Left ventricle myocardium inferior (tissue), 1 donor: ENCODE data around the gene MAGEA8. TPM values are rescaled to one million over a fixed set of nuclear protein-coding genes. Genes with fewer than 3 reads are reported as not detected.

Experiments used
- DNase-seq: peaks from one replicate; pipeline ENCODE4 v3.0.0-alpha.2; 2020
- H3K27ac ChIP-seq: fragments of 200-600 bp; replicated peaks from 2 replicates; pipeline ENCODE4 v1.8.0; 2021
- H3K27me3 ChIP-seq: fragments of 200-600 bp; 2 replicates; pipeline ENCODE4 v1.8.0; 2021; ENCODE audit warnings: low read depth
- H3K36me3 ChIP-seq: fragments of 200-600 bp; 2 replicates; pipeline ENCODE4 v1.8.0; 2021
- H3K4me1 ChIP-seq: fragments of 200-600 bp; 2 replicates; pipeline ENCODE4 v1.8.0; 2021
- H3K4me3 ChIP-seq: fragments of 200-600 bp; 2 replicates; pipeline ENCODE4 v1.8.0; 2021; ENCODE audit warnings: mild to moderate bottlenecking, moderate library complexity
- H3K9me3 ChIP-seq: fragments of 200-600 bp; replicated peaks from 2 replicates; pipeline ENCODE4 v1.8.0; 2021
- CTCF ChIP-seq: fragments of 200-600 bp; IDR thresholded peaks from 2 replicates; pipeline ENCODE4 v1.8.0; 2021; ENCODE audit warnings: antibody characterized with exemption, mild to moderate bottlenecking, borderline replicate concordance
- intact Hi-C: fragments of 100-400 bp; cut with micrococcal nuclease; formaldehyde crosslinking; loops from one replicate; pipeline ENCODE4 v1.11.0; 2022
- total RNA-seq: library from RNA; stranded (reverse); fragmentation: NEBNext Ultra II Directional; extraction: Animal tissue kit (Norgen Biotek cat#: 25700); gene quantifications from one replicate; pipeline ENCODE4 v1.2.1, GENCODE V29; 2021
- donor health status: DM: no; HTN: yes; CAD: no; lungs with severe emphysema.

MAGEA8 gene
- total RNA-seq, 1 donor from 2014 or later, result not detected

DNA sequence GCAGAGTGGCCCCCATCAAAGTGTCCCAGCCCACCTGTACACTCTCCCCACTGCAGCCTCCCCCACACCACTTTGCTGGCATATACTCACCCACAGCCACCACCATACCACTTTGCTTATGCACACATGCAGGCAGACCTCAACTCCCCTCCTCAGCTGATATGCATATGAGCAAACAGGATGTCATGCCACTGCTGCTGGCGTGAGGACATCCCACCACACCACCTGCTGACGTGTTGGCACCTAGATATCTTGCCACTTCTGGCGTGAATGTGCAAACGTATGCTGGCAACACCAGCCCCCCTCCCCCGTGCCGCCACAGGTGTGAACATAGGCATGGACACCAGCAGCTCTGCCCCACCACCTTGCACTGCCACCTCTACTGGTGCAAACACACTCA, 22.4 kb upstream of the MAGEA8 start:
- intact Hi-C loops, result no loop called here
- Histone ChIP-seq H3K36me3 (no peaks in the 10 kb centered on the region), H3K27me3 (no peaks in the 10 kb centered on the region), H3K4me1 (no peaks in the 10 kb centered on the region), H3K27ac (no peak overlapping the region), H3K4me3 (no peak overlapping the region), H3K9me3 (peaks cover 15% of the 10 kb centered on the region)
- TF ChIP-seq CTCF, result no peak
- DNase-seq, result no peak

DNA sequence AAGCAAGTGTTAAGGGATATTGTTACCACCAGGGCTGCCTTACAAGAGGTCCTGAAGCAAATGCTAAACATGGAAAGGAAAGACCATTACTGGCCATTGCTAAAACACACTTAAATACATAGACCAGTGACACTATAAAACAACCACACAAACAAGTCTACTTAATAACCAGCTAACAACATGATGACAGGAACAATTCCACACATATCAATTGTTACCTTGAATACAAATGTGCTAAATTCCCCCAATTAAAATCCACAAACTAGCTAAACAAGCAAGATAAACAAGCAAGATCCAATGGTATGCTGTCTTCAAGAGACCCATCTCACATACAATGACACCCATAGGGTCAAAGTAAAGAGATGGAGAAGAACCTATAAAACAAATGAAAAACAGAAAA, 20.5 kb upstream of the MAGEA8 start:
- Histone ChIP-seq H3K36me3 (no peaks in the 10 kb centered on the region), H3K27ac (no peak overlapping the region), H3K27me3 (no peaks in the 10 kb centered on the region), H3K9me3 (peaks cover 15% of the 10 kb centered on the region), H3K4me3 (no peak overlapping the region), H3K4me1 (no peaks in the 10 kb centered on the region)
- DNase-seq, result no peak
- intact Hi-C loops, result no loop called here
- no peak for TF ChIP-seq CTCF

GRCh38 chrX:149865390-149865789, 15.6 kb upstream of the MAGEA8 start:
- intact Hi-C loops, result no loop called here
- TF ChIP-seq CTCF, result no peak
- Histone ChIP-seq H3K9me3 (peaks cover 6% of the 10 kb centered on the region), H3K27me3 (no peaks in the 10 kb centered on the region), H3K4me3 (no peak overlapping the region), H3K36me3 (no peaks in the 10 kb centered on the region), H3K4me1 (no peaks in the 10 kb centered on the region), H3K27ac (no peak overlapping the region)
- DNase-seq, result no peak

- no peak for DNase-seq
- TF ChIP-seq CTCF, result no peak
- no peaks in the 10 kb centered on the region for H3K36me3 ChIP-seq
Observed at GRCh38 chrX:149867488-149867887, 13.5 kb upstream of the MAGEA8 start.

GRCh38 chrX:149870840-149871239, 10.1 kb upstream of the MAGEA8 start:
- TF ChIP-seq CTCF, result no peak
- intact Hi-C loops, result no loop called here
- Histone ChIP-seq H3K9me3 (no peaks in the 10 kb centered on the region), H3K27me3 (no peaks in the 10 kb centered on the region), H3K4me3 (no peak overlapping the region), H3K4me1 (no peaks in the 10 kb centered on the region), H3K36me3 (no peaks in the 10 kb centered on the region), H3K27ac (no peak overlapping the region)
- DNase-seq, result no peak

More at GRCh38 chrX:149867488-149867887, 13.5 kb upstream of the MAGEA8 start:
- H3K4me3 ChIP-seq, result no peak overlapping the region
- no peaks in the 10 kb centered on the region for H3K9me3 ChIP-seq
- intact Hi-C loops, result no loop called here
- H3K27ac ChIP-seq, result no peak overlapping the region
- no peaks in the 10 kb centered on the region for H3K4me1 ChIP-seq
- H3K27me3 ChIP-seq, result no peaks in the 10 kb centered on the region

GRCh38 chrX:149871433-149871832, 9.6 kb upstream of the MAGEA8 start:
- Histone ChIP-seq H3K9me3 (no peaks in the 10 kb centered on the region), H3K4me1 (no peaks in the 10 kb centered on the region), H3K27me3 (no peaks in the 10 kb centered on the region), H3K27ac (no peak overlapping the region), H3K4me3 (no peak overlapping the region), H3K36me3 (no peaks in the 10 kb centered on the region)
- intact Hi-C loops, result no loop called here
- no peak for TF ChIP-seq CTCF
- DNase-seq, result no peak
